Left colon (tissue), 2 donors: Measurements from ENCODE around the gene PITX3. TPM values are rescaled to one million over a fixed set of nuclear protein-coding genes. Genes with fewer than 3 reads are reported as not detected.
A peak's percentile ranks its signal among the peaks of the same experiment; 100 is the strongest.
"Not testable (repeated sequence)": the region's sequence is repeated elsewhere in the genome, so short reads cannot be mapped to it uniquely, and the experiment has no call there.

ENCODE experiments used
- ATAC-seq: fragments of 200-7000 bp; cut with Tn5 transposase; one replicate; pipeline ENCODE4 v1.9.1; 2020; ENCODE audit warnings: mild to moderate bottlenecking, moderate library complexity
- DNase-seq, 2 donors: peaks; one replicate each; pipeline ENCODE4 v3.0.0-alpha.2; 2020
- intact Hi-C, 2 donors: fragments of 100-400 bp; cut with DNase I in 1 of 2; cut with micrococcal nuclease in 1 of 2; formaldehyde crosslinking; loops; one replicate each; pipeline versions ENCODE4 v1.11.2 to v1.14.0; 2022; cut with DNase I, micrococcal nuclease
- total RNA-seq, 2 donors: library from RNA; stranded (reverse); fragmentation: NEBNext Ultra II Directional; extraction: Animal tissue kit (Norgen Biotek cat#: 25700); gene quantifications; one replicate each; pipeline ENCODE4 v1.2.1, GENCODE V29; 2021
- donor health status: DM: no; HTN: no; CAD: no.
- donor health status: DM: yes; HTN: yes; CAD: no.

The PITX3 gene
- total RNA-seq, 2 donors from 2014 or later, result not detected

DNA sequence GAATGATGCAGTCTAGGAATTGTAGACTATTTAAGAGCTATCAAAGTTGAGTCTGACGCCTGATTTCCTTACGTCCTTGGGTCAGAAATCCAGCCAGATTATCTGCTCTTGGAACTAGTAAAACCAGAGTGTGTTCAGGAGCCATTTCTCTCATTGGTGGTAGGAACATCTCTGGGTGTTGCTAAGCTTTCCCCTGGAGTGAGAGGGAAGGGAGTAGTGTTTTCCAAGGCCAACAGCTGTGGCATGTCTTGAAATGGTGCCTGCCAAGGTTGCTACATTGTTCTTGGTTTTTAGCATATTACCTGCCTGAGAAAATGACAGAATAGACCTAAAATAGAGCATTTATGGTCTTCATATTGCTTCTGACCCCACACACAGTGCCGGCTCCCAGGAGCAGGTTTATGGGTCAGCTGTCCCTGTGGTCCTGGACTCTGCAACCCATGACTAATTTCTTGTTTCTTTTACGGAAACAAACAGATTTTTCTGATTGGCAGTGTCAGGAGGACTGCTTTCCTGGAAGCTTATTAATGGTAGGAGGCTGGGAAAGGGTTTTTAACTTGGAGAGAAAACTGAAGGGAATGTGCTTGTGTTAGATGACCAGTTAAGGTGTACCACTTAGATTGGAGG lies 21.5 kb upstream of the PITX3 start:
- intact Hi-C loops, result no loop called here
- DNase-seq (no peak), ATAC-seq (peak; percentile 48)

DNA sequence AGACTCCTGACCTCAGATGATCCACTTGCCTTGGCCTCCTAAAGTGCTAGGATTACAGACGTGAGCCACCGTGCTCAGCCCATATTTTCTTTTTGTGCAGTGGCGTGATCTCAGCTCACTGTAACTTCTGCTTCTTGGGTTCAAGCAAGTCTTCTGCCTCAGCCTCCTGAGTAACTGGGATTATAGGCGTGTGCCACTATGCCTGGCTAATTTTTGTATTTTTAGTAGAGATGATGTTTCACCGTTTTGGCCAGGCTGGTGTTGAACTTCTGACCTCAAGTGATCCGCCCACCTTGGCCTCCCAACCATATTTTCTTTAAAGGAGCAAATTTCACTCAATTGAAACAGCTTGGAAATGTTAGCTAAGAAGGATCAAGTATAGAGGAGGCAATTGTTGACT lies 20.5 kb upstream of the PITX3 start:
- DNase-seq (no peak), ATAC-seq (no peak)
- intact Hi-C loops, result no loop called here

DNA sequence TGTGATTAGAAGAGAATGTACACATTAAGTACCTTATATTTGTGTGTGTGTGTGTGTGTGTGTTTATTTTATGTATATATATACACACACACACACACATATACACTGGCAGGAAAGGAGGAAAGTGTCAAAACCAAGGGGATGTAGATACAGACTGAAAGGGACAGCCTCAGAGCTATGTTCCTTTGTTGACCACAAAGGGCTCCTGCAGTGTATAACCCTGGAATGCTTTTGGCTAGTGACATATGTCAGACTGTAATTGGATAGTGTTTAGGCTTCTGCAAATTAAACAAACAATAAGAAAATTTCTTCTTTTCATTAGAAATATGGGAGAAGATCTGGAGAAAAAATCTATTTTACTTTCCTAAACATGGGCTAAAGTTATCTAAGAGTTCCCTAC lies 19.9 kb upstream of the PITX3 start:
- DNase-seq, result no peak
- ATAC-seq, result no peak
- intact Hi-C loops, result no loop called here

DNA sequence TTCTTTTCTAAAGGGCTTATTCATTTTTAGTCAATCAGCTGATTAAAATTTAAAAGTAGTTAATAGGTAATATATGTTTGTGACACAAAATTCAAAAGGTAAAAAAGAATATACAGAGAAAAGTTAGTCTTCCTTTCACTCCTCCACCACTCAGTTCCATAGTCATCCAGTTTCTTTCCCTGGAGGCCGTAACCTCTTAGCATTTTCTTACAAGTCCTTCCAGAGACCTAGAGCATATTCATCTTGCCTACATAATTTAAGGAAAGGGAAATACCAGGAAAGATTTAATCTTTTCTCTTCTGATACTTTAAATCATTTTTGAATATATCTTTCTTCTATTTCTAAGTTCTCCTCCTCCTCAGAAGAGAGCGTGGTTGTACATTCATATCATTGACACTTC lies 14.1 kb upstream of the PITX3 start:
- intact Hi-C loops, result no loop called here
- DNase-seq (no peak), ATAC-seq (no peak)

DNA sequence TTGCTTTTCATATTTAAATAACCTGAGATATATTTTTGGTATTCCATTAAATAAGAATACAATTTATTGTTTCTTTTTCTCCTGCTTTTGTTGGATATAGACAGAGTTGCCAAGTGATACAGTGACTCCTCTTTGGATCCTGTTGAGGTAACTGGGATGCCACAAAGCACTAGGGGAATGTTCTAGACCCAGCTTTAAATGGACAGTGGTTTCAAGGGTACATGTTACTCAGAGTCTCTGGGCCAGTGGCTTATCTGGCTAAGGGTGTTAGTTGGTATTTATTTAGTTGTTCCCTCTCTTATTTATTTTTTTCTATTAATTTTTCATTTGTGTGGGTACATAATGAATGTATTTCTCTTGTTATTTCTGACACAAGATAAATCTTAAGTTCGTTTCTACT lies 13.1 kb upstream of the PITX3 start:
- DNase-seq, result no peak
- intact Hi-C loops, result no loop called here
- ATAC-seq, result no peak

DNA sequence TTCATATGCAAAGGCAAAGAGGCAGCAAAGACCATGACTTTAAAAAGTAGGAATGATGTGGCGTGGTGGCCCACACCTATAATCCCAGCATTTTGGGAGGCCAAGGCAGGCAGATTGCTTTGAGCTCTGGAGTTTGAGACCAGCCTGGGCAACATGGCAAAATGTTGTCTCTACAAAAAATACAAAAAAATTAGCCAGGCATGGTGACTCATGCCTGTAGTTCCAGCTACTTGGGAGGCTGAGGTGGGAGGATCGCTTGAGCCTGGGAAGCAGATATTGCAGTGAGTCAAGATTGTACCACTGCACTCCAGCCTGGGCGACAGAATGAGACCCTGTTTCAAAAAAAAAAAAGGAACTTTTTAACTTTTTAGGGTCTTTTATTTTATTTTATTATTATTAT lies 11.2 kb upstream of the PITX3 start:
- ATAC-seq, DNase-seq, intact Hi-C loops: not testable (repeated sequence)

DNA sequence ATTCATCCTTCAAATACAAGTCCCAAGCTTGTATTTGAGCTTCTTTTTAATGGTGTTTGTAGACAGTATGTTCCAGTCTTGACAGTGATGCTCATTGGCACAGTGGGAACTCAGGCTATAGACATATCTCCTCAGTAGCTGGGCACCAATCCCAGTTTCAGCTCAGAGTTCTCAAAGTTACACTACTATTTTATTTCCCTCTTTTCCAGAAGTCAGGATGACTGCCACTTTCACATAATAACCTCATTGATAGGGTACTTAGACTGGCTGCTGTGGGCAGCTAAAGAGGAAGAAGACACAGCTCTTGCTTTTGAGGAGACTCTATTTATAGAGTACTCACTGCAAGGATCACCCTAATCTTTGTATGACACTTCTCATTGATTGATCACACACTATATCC lies 6.4 kb upstream of the PITX3 start:
- intact Hi-C loops, result no loop called here
- ATAC-seq, result no peak
- DNase-seq, result no peak

DNA sequence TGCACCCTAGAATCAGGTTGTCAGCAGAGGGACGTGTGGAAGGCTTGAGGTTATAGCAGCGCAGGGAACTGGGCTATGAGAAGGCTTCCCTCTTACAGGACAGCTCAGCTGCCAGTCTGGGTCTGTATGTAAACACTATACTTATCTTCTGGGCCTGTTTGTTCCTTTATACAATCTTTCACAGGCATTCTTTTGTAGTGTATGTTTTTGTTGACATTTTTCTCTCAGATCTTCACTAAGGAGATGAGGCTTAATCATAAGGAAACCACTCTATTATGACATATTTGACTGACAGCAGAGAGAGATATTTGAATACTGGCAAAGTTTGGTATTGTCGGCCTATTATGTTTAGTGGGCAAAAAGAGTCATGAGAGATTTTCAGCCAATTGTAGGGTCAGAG lies 4.9 kb upstream of the PITX3 start:
- ATAC-seq, result no peak
- intact Hi-C loops, result no loop called here
- DNase-seq, result no peak

DNA sequence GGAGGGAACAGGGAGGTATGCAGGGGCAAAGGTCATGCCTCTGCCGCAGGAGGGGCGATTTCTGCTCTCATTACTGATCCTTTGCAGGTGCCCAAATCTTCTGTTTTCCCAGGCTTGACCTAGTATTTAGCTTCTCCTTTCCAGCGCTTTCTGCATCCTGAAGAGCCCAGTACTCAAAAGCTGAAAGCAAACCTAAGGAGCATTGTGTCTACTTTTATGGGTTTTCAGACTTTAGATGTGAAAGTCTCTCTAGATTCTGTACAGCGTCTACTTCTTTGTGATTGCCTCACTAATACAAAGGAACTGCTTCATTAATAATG lies 4.6 kb upstream of the PITX3 start:
- ATAC-seq, result peak; percentile 18
- intact Hi-C loops, result no loop called here
- DNase-seq, result no peak

DNA sequence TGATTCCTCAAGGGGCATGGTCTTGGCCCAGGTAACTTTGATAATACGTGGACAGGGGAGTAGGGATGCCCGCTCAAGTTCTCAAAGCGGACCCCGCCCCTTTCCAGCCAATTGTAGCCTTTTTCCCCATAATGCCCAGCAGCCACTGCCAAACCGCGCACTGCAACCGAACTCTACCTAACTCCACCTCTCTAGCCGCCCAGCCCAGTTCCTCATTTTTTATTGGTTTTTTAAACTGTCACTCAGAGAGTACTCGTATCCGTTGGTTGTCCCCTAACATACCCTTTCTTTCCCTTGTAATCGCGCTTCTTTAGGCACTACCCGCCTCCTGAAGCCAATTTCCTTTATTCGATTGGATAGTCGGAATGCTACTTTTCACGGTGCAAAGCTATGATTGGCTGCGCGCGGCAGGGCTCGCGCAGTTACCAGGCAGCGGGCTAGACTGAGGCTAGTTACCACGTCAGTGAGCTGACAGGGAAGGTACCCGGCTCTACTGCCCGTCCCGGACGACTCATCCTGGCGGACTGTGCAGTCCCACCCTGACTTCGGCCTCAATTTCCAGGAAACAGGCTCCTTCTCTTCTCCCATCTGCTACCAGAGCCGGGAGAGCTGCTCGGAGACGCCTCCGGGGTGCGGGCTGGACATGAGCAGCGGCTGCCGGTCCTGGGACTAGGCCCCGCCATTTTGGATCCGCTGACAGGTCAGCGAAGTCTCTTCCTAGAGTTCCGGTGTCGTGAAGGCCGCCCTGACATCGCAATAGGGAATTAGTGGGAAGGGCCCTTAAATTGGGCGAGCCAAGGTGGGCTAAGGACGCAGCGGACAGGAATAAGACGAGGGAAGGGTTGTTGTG lies 4.0 kb upstream of the PITX3 start, which contains the start of gene GBF1:
Gene GBF1, plus strand, starts transcription at position 451 of the 850 bp plus-strand sequence. CDS start 13,407 bp downstream, outside the sequence.
- ATAC-seq (peak; percentile 82), DNase-seq (peak; percentile 91 to 93)
- intact Hi-C loops, result no loop called here

DNA sequence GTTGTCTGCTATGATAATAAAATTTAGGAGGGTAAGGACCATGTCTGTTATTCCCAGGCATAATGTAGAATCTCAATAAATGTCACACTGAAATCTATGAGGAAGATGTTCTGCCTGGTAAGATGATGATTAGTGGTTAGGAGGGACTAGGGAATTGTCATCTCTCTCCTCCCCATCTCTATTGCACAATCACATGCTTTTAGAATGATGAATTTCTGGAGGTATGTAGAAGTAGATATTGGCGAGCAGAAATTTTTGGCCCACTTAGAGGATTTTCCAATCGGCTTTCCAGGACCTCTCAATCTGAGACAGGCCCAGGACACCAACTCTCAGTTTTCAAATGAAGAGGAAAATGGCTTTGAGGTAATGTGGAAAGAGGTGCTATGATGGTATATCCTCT lies 2.0 kb upstream of the PITX3 start:
- ATAC-seq (no peak), DNase-seq (no peak)
- intact Hi-C loops, result no loop called here

DNA sequence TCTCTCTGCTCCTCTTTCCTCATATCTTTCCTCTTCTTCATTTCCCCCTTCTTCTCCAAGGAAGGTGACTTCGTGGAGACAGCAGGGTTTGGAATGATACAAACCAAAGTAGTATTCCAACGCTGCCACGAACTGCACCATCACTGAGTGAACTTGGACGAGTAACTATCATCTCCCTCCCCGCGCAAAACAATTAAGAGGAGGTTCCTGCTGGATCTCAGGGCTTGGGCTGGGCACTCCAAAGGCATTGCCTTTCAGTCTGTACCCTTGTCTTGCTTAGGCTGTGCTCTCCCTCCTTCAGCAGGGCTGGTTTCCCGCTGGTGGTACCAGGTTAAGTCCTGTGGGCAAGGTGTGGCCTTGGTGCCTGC lies 790 bp upstream of the PITX3 start:
- intact Hi-C loops, result no loop called here
- ATAC-seq, result no peak

DNA sequence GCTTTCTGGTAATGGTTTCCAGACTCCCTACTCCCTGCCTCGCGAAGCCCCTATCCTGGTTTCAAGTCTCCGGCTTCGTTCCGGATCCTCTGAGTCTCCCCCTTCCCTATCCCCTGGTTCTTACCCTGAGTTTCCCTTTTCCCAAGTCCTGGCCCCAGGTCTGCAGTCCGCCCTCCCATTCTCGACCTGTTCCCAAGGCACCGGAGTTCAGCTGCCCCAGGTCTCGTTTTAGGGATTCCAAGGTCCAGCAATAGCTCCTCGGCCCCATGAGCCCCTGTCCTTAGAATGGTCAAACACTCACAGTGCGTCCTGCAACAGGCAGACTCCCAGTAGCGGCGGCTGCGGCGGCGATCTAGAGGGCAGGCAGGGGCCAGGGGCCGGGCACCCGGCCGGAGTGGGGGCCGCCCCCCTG lies 274 bp downstream of the PITX3 start:
- ATAC-seq (no peak), DNase-seq (no peak)
- intact Hi-C loops, result no loop called here

More for the DNA sequence above, 790 bp upstream of the PITX3 start:
- no peak for DNase-seq

DNA sequence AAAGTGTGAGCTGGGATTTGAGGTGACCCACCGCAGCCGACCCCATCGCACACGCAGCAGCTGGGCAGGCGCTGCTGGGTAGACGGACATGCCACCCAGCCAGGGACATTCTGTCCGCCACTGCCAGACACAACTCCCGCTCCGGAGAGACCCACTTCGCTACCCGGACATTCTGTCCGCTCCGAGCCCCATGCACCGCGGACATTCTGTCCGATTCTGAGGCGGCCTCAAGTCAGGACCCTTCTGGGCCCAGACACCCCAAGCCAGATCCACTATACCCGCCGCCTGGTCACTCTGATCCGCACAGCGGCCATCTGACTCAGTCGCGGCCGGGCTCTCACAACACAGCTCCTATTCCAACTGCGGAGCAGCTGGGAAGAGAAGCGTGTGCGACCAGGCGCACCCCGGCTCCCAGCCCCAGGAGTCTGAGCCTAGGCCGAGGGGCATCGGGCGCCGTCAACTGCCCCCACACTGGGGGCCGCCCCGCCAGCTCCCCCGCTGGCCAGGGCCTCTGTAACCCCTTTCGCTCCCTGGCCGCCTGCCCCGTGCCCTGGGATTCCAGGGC lies 763 bp downstream of the PITX3 start:
- DNase-seq, result no peak

DNA sequence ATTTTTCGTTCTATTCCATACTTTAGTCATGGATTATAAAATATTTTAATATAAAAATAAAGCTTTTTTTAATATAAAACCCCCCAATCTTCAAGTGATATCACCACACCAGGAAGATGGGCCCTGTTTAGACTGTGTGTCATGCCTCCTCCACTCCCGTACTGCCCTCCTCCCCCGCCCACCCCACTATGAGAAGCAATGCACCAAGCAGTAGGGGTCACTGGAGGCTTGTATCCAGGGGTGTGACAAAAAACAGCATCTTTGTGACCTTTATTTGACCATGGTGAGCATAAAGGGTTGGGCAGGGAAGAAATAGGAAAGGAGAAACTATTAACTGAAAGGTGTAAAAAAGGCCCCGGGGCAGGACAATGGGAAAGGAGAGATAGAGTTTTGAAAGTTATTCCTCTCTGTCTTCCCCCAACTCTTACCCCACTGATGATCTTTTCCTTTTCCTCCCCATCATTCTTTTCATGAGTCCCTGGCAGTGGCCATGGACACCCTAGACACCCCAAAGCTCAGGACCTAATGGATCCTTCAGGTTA lies 3.5 kb downstream of the PITX3 start:
- intact Hi-C loops, result no loop called here
- no peak for DNase-seq
- no peak for ATAC-seq

More for the DNA sequence above, 763 bp downstream of the PITX3 start:
- ATAC-seq, result no peak
- intact Hi-C loops, result no loop called here

DNA sequence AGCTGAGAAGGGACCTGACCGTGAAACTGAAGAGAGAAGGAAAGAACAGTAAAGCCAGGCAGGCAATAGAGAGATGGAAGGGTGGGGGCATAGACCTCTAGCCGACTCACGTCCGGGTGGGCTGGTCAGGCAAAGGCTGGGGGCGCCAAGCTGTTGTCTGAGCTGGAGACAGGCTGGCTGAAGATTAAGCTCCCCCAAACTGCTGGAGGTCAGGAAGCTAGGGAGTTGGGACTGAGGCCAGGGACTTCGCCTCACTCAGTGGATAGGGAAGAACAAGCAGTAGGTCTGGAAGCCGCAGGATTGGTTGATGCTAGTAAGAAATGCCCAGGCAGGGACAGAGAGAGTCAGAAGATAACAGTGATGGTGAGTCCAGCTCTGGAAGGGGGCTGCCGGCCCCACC lies 5.3 kb downstream of the PITX3 start:
- DNase-seq (no peak), ATAC-seq (no peak)
- intact Hi-C loops, result no loop called here

DNA sequence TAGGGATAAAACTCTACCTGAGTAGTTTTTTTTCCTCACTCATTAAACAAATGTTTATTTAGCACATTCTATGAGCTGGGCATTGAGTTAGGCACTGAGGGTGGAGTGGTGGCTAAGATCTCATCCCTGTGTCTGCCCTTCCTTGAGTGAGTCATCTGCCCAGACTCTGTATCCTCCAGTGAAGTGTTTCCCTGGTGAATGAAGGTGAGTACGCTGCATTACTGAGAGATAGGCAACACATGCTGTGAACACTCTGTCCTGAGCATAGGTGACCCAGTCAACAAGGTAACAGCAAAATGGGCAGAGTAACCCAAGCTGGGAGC lies 5.8 kb downstream of the PITX3 start:
- DNase-seq, result no peak
- ATAC-seq, result peak; percentile 80
- intact Hi-C loops, result no loop called here

DNA sequence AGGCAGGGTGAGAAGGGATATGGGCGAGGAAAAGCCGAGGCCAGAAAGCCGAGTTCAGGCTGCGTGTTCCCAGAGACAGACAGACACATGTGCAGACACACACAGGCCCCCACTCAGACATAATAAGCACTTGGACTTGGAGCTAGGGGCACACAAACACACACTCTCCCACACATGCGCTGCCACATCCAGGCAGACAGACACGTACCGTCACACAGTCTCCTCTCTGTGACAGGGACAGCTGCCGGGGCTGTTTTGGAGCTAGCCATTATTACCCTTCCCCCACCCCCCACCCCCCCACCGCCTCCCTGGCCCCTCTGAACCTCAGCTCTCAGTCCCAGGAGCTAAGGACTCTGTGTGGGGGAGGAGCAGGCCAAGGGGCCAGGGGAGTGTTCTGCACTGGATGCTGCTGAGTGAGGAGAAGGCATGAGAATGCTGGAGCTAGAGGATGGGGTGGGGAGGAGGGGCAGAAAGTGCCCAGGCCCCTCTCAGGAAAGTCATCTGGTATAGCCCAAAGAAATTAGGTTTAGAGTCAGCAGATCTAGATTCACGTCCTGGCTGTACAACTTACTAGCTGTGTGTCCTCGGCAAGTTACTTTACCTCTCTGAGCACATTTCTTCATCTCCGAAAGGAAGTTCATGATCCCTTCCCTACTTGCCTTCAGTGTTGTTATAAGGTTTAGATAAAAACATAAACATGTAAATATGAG lies 6.3 kb downstream of the PITX3 start:
- ATAC-seq, result no peak
- DNase-seq, result no peak
- intact Hi-C loops, result no loop called here

DNA sequence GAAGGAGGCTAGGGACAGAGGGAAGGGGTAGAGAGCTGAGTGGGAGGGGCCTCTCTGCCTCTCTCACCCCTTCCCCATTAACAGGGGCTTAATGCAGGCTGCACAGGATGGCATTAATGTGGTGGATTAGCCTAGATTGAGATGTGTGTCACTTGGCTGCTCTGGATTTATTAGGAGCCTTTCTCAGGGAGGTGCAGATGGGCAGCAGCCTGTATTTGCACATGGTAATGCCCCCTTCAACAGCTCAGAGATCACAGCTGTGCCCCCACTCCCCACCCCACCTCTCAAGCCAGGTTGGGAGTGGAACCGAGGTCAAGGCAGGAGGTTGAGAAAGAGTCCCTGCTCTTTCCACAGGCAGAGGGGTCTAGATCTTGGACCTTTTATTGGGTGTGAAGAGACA lies 7.3 kb downstream of the PITX3 start:
- DNase-seq (no peak), ATAC-seq (no peak)
- intact Hi-C loops, result no loop called here
